H1 (cell line): ENCODE data around the gene KRTDAP. TPM values are rescaled to one million over a fixed set of nuclear protein-coding genes. Genes with fewer than 3 reads are reported as not detected.

Experiments used
- CTCF ChIA-PET: fragments of 300-600 bp; sonication (Branson Sonifier 250); formaldehyde crosslinking; loops from one replicate; lab custom pipeline; 2021; ENCODE audit not compliant: partially characterized antibody; lab: Charles Lee
- POLR2A ChIA-PET: fragments of 300-600 bp; sonication (Branson Sonifier 250); formaldehyde crosslinking; loops from one replicate; lab custom pipeline; 2021; ENCODE audit warnings: inconsistent platforms; ENCODE audit not compliant: partially characterized antibody; lab: Charles Lee
- DNase-seq, 2 experiments: peaks; one replicate each; pipeline versions ENCODE4 v3.0.0 to v3.0.0-alpha.2; 2010 to 2022; ENCODE audit warnings: low spot score in 2 of 2, low read depth in 1 of 2, mixed read lengths in 1 of 2
- FAIRE-seq: peaks from 2 replicates; lab custom pipeline; 2011; peaks lifted over from hg19 to GRCh38; lab: Jason Lieb, UNC
- H2AFZ ChIP-seq: 2 replicates; pipeline ENCODE4 v1.8.1; 2012; ENCODE audit warnings: low read length, inconsistent platforms
- H2AK5ac ChIP-seq: 2 replicates; pipeline ENCODE4 v1.6.1; 2013; ENCODE audit warnings: low read depth, low read length
- H2BK120ac ChIP-seq: replicated peaks from 2 replicates; pipeline ENCODE3; 2013; ENCODE audit warnings: low read depth, low read length, inconsistent platforms
- H2BK12ac ChIP-seq: 2 replicates; pipeline ENCODE4 v1.6.1; 2013; ENCODE audit warnings: low read depth, low read length
- H2BK15ac ChIP-seq: 2 replicates; pipeline ENCODE4 v1.6.1; 2013; ENCODE audit warnings: low read length
- H2BK20ac ChIP-seq: 2 replicates; pipeline ENCODE4 v1.6.1; 2013; ENCODE audit warnings: low read length
- H2BK5ac ChIP-seq: 2 replicates; pipeline ENCODE4 v1.6.1; 2013; ENCODE audit warnings: low read depth, low read length
- H3K14ac ChIP-seq: 2 replicates; pipeline ENCODE4 v1.6.1; 2013; ENCODE audit warnings: inconsistent platforms; ENCODE audit not compliant: insufficient read length
- H3K18ac ChIP-seq: 2 replicates; pipeline ENCODE4 v1.6.1; 2013; ENCODE audit warnings: low read length; ENCODE audit errors: extremely low read depth
- H3K23ac ChIP-seq: 2 replicates; pipeline ENCODE4 v1.6.1; 2013; ENCODE audit warnings: inconsistent platforms; ENCODE audit not compliant: insufficient read length
- H3K23me2 ChIP-seq: 2 replicates; pipeline ENCODE4 v1.6.1; 2013; ENCODE audit warnings: low read depth, low read length
- H3K27ac ChIP-seq: 2 replicates; pipeline ENCODE4 v1.6.1; 2011; ENCODE audit warnings: low read depth, low read length, inconsistent platforms
- H3K27me3 ChIP-seq, 4 experiments: replicated peaks in 1 of 4; 1 replicate in 1 of 4; 2 replicates in 3 of 4; pipeline versions ENCODE4 v1.6.1 to v1.8.1; 2011 to 2013; ENCODE audit warnings: low read length in 3 of 4, mild to moderate bottlenecking in 3 of 4, inconsistent platforms in 2 of 4, mixed read lengths in 2 of 4, moderate library complexity in 1 of 4; ENCODE audit not compliant: control insufficient read depth in 3 of 4, insufficient read depth in 3 of 4; ENCODE audit errors: extremely low read depth in 1 of 4
- H3K36me3 ChIP-seq, 4 experiments: 2 replicates each; pipeline versions ENCODE4 v1.6.1 to v1.8.1; 2011 to 2013; ENCODE audit warnings: mild to moderate bottlenecking in 4 of 4, low read length in 3 of 4, moderate library complexity in 2 of 4, control low read depth in 1 of 4, inconsistent platforms in 1 of 4; ENCODE audit not compliant: insufficient read depth in 4 of 4, control insufficient read depth in 2 of 4
- H3K4ac ChIP-seq: replicated peaks from 2 replicates; pipeline ENCODE3; 2013; ENCODE audit warnings: low read length, low read depth, mixed read lengths, inconsistent platforms; ENCODE audit not compliant: insufficient read length
- H3K4me1 ChIP-seq, 4 experiments: replicated peaks in 1 of 4; 1 replicate in 1 of 4; 2 replicates in 3 of 4; pipeline versions ENCODE4 v1.6.1 to v1.8.1; 2011 to 2013; ENCODE audit warnings: low read length in 3 of 4, inconsistent platforms in 2 of 4, mixed read lengths in 1 of 4; ENCODE audit not compliant: insufficient read depth in 4 of 4, control insufficient read depth in 3 of 4
- H3K4me2 ChIP-seq, 2 experiments: 2 replicates each; pipeline versions ENCODE4 v1.6.1 to v1.8.1; 2011 to 2013; ENCODE audit warnings: low read depth in 2 of 2, low read length in 2 of 2, control low read depth in 1 of 2, inconsistent platforms in 1 of 2, mild to moderate bottlenecking in 1 of 2; ENCODE audit not compliant: insufficient read depth in 1 of 2
- H3K4me3 ChIP-seq, 4 experiments: fragments of 200-600, 300-600 bp in 1 of 4; sonication (generic), shearing (Covaris generic), sonication (Bioruptor Twin) in 1 of 4; 2 replicates each; pipeline versions ENCODE4 v1.5.1 to v1.8.1; 2011 to 2016; ENCODE audit warnings: low read length in 4 of 4, low read depth in 3 of 4, control low read depth in 2 of 4, inconsistent platforms in 2 of 4, mild to moderate bottlenecking in 2 of 4, mixed read lengths in 1 of 4, moderate library complexity in 1 of 4; ENCODE audit not compliant: insufficient read depth in 2 of 4; ENCODE audit errors: extremely low read depth in 1 of 4
- H3K56ac ChIP-seq: replicated peaks from 2 replicates; pipeline ENCODE3; 2013; ENCODE audit warnings: low read depth, mild to moderate bottlenecking, mixed read lengths, low read length, inconsistent platforms; ENCODE audit not compliant: insufficient read length
- H3K79me1 ChIP-seq: 2 replicates; pipeline ENCODE4 v1.6.1; 2013; ENCODE audit warnings: low read depth, low read length, control low read depth
- H3K79me2 ChIP-seq, 2 experiments: 2 replicates each; pipeline versions ENCODE4 v1.6.1 to v1.8.1; 2012 to 2013; ENCODE audit warnings: low read length in 2 of 2, mild to moderate bottlenecking in 2 of 2, inconsistent platforms in 1 of 2; ENCODE audit not compliant: insufficient read depth in 2 of 2, control insufficient read depth in 1 of 2
- H3K9ac ChIP-seq, 4 experiments: replicated peaks in 1 of 4; 1 replicate in 1 of 4; 2 replicates in 3 of 4; pipeline versions ENCODE4 v1.6.1 to v1.8.1; 2011 to 2013; ENCODE audit warnings: low read depth in 3 of 4, low read length in 3 of 4, control low read depth in 2 of 4, mild to moderate bottlenecking in 2 of 4, moderate library complexity in 2 of 4, inconsistent platforms in 1 of 4; ENCODE audit errors: extremely low read depth in 1 of 4
- H3K9me3 ChIP-seq, 2 experiments: 2 replicates each; pipeline versions ENCODE4 v1.6.1 to v1.8.1; 2012 to 2013; ENCODE audit warnings: mild to moderate bottlenecking in 2 of 2, moderate library complexity in 2 of 2, control low read depth in 1 of 2, inconsistent platforms in 1 of 2, low read depth in 1 of 2, low read length in 1 of 2, mixed read lengths in 1 of 2; ENCODE audit not compliant: insufficient read depth in 2 of 2
- H4K20me1 ChIP-seq, 2 experiments: replicated peaks in 1 of 2; 2 replicates each; pipeline versions ENCODE3 to v1.8.1; 2011 to 2013; ENCODE audit warnings: inconsistent platforms in 2 of 2, low read length in 2 of 2, mild to moderate bottlenecking in 1 of 2; ENCODE audit not compliant: insufficient read depth in 2 of 2, control insufficient read depth in 1 of 2
- H4K5ac ChIP-seq: 2 replicates; pipeline ENCODE4 v1.6.1; 2013; ENCODE audit warnings: low read length, low read depth, mixed read lengths, inconsistent platforms; ENCODE audit not compliant: insufficient read length
- H4K8ac ChIP-seq: 2 replicates; pipeline ENCODE4 v1.8.0; 2013; ENCODE audit warnings: mild to moderate bottlenecking, moderate library complexity, low read length, inconsistent platforms; ENCODE audit not compliant: insufficient read depth; ENCODE audit errors: extremely low read depth
- H4K91ac ChIP-seq: replicated peaks from 2 replicates; pipeline ENCODE3; 2013; ENCODE audit warnings: low read length, mixed read lengths, inconsistent platforms; ENCODE audit not compliant: insufficient read length
- ASH2L ChIP-seq: fragments of 200-600, 300-600 bp; sonication (generic); IDR thresholded peaks from one replicate; pipeline ENCODE4 v1.7.1; 2017; ENCODE audit warnings: low read length
- ATF2 ChIP-seq: IDR thresholded peaks from 2 replicates; pipeline ENCODE4 v1.6.1; 2012; ENCODE audit warnings: low read length, inconsistent platforms
- CBX5 ChIP-seq: fragments of 300-800, 300-1000 bp; sonication (generic); IDR thresholded peaks from 2 replicates; pipeline ENCODE4 v1.7.1; 2016; ENCODE audit warnings: antibody characterized with exemption, low read length, low read depth
- FOSL1 ChIP-seq: IDR thresholded peaks from 2 replicates; pipeline ENCODE4 v1.6.1; 2011; ENCODE audit warnings: mild to moderate bottlenecking, low read depth, low read length, moderate library complexity; ENCODE audit not compliant: insufficient read depth
- GABPA ChIP-seq: IDR thresholded peaks from 2 replicates; pipeline ENCODE4 v1.6.1; 2011; ENCODE audit warnings: mild to moderate bottlenecking, low read length, moderate library complexity, borderline replicate concordance; ENCODE audit not compliant: insufficient read depth
- HDAC2 ChIP-seq, 2 experiments: fragments of 300-600 bp in 1 of 2; sonication (generic) in 1 of 2; IDR thresholded peaks; 2 replicates each; pipeline ENCODE4 v1.6.1; 2011 to 2012; ENCODE audit warnings: low read depth in 2 of 2, low read length in 2 of 2, mild to moderate bottlenecking in 2 of 2, moderate library complexity in 2 of 2, borderline replicate concordance in 1 of 2, inconsistent platforms in 1 of 2
- NRF1 ChIP-seq: IDR thresholded peaks from 2 replicates; pipeline ENCODE4 v1.6.1; 2011; ENCODE audit warnings: mild to moderate bottlenecking, low read depth, low read length, improper control_type of control experiment
- RAD21 ChIP-seq, 2 experiments: IDR thresholded peaks in 1 of 2; conservative IDR thresholded peaks in 1 of 2; 2 replicates each; pipeline ENCODE4 v1.6.1; 2011; ENCODE audit warnings: low read depth in 2 of 2, low read length in 2 of 2, improper control_type of control experiment in 1 of 2, inconsistent platforms in 1 of 2, mild to moderate bottlenecking in 1 of 2, moderate library complexity in 1 of 2
- TAF7 ChIP-seq: optimal IDR thresholded peaks from 2 replicates; pipeline ENCODE3; 2011; ENCODE audit warnings: low read depth, mild to moderate bottlenecking, inconsistent platforms, low read length, moderate library complexity, borderline replicate concordance
- TBP ChIP-seq: IDR thresholded peaks from 2 replicates; pipeline ENCODE4 v1.6.1; 2011; ENCODE audit warnings: low read depth, low read length, improper control_type of control experiment
- TEAD4 ChIP-seq: IDR thresholded peaks from 2 replicates; pipeline ENCODE4 v1.6.1; 2012; ENCODE audit warnings: low read depth, low read length, inconsistent platforms, mixed read lengths
- WGBS, 2 experiments: shearing (Covaris generic) in 1 of 2; methylation state at CpG; one replicate each; pipeline versions ENCODE4 v1.1.6 to v1.1.7; 2013 to 2015; ENCODE audit warnings: low lambda C conversion rate in 2 of 2, mixed read lengths in 2 of 2, inconsistent platforms in 1 of 2, low coverage in 1 of 2, missing lambda C conversion rate in 1 of 2; ENCODE audit not compliant: insufficient replicate concordance in 2 of 2, insufficient coverage in 1 of 2, insufficient read length in 1 of 2; ENCODE audit errors: extremely low coverage in 1 of 2, missing lambda C conversion rate in 1 of 2; 5-methylcytosine and 5-hydroxymethylcytosine counted together
- polyA plus RNA-seq, 7 experiments: library from polyadenylated mRNA; depleted of rRNA in 3 of 7; stranded (reverse) in 5 of 7; unstranded in 2 of 7; fragments of >200 nt in 5 of 7; fragments of 200-250 nt in 2 of 7; gene quantifications; 1 replicate in 5 of 7; 2 replicates in 1 of 7; 4 replicates in 1 of 7; pipeline versions ENCODE4 v1.2.1 to v1.2.3, GENCODE V29; 2011 to 2013; ENCODE audit warnings: missing spikeins in 2 of 7, mixed read lengths in 2 of 7
- total RNA-seq: library from RNA; stranded (reverse); fragmentation: NEBNext Ultra II Directional; extraction: Animal tissue kit (Norgen Biotek cat#: 25700); gene quantifications from 2 replicates; pipeline ENCODE4 v1.2.1, GENCODE V29; 2021

KRTDAP gene
- total and polyA plus RNA-seq, 2 of the 8 experiments (the other 6 are each of a cell fraction or from before 2014, with no cell fraction given): 0.69 to 0.88 TPM

DNA sequence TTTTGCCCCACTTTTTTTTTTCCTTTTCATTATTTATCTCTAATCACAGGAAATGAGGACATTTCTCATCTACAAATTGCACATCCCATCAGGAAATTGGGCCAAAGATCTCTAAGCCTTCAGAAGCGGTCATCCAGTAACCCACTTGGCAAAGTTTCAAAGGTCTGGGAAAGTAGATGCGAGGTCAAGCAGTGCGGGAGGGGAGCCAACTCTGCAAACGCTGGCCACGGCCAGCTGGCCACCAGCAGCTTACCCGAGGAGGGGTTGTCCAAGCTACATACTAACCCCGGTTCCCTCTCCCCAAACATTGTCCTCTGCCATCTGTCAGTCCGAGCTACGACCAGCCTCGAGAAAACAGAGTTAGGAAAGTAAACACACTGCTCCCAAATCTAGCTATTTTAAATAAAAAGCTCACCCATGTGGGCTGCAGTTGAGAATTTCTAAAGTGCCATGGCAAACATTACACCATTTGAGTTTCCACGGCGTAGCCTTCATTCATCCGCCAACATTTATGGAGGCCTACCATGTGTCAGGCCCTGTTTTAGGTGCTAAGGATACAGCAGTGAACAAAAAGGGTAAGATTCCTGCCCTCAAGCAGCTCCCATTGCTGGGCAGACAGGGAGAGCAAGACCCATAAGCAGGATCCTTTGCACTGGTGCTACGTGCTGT is 30.7 kb downstream of the KRTDAP start:
- H3K36me3 ChIP-seq: no peaks in the 10 kb centered on the region
- H3K14ac ChIP-seq: no peak overlapping the region
- no peaks in the 10 kb centered on the region for H4K20me1 ChIP-seq
- H3K27ac ChIP-seq: no peak overlapping the region
- H3K4me3 ChIP-seq: no peak overlapping the region
- POLR2A ChIA-PET: no interaction called here
- no peak overlapping the region for H2BK120ac ChIP-seq
- WGBS, 2 experiments: 81% methylated on average over 14 of the region's 14 CpGs; no CpG with 5 or more reads in 1 of the 2 experiments
- no peaks in the 10 kb centered on the region for H3K79me2 ChIP-seq
- DNase-seq (no peak), FAIRE-seq (no peak)
- H3K4me1 ChIP-seq: no peaks in the 10 kb centered on the region
- H3K27me3 ChIP-seq: no peaks in the 10 kb centered on the region
- CTCF ChIA-PET: interaction anchor here (0.7 to 1.8 kb wide), 9 partner anchors 9 to 107 kb away, joined by 3 to 17 read pairs (median 3); partner anchors contain the start of gene FFAR2
- no peak overlapping the region for H4K8ac ChIP-seq
- no peak overlapping the region for H2BK20ac ChIP-seq
- H4K91ac ChIP-seq: no peak overlapping the region
- H3K9ac ChIP-seq: no peak overlapping the region
- H2BK12ac ChIP-seq: no peak overlapping the region
- H3K79me1 ChIP-seq: no peaks in the 10 kb centered on the region
- H2AK5ac ChIP-seq: no peak overlapping the region
- no peak overlapping the region for H3K4ac ChIP-seq
- no peak overlapping the region for H3K23ac ChIP-seq
- H2BK5ac ChIP-seq: no peak overlapping the region
- H3K9me3 ChIP-seq: no peaks in the 10 kb centered on the region
- H3K56ac ChIP-seq: no peak overlapping the region
- no peak overlapping the region for H3K4me2 ChIP-seq
- H4K5ac ChIP-seq: no peak overlapping the region
- H2BK15ac ChIP-seq: no peak overlapping the region
- no peak overlapping the region for H3K18ac ChIP-seq
- H2AFZ ChIP-seq: no peak overlapping the region
- H3K23me2 ChIP-seq: peaks cover 1% of the 10 kb centered on the region; the same call in 1 of the 2 replicates
- TF ChIP-seq RAD21 (IDR thresholded peaks at IDR 0.05 in 1 of 2, conservative IDR thresholded peaks at IDR 0.05 in 1 of 2; ENCODE audit: low read depth in 2 of 2, low read length in 2 of 2) (no peak), TAF7 (no peak), TEAD4 (no peak), CBX5 (no peak), ATF2 (no peak), TBP (no peak), ASH2L (no peak), FOSL1 (no peak), NRF1 (no peak), HDAC2 (IDR thresholded peaks at IDR 0.05; ENCODE audit: borderline replicate concordance in 1 of 2, low read depth in 2 of 2, low read length in 2 of 2) (no peak), GABPA (no peak)
